Tibial artery (tissue), 4 donors: Measurements from ENCODE around the gene ST3GAL5.

Experiments used
- DNase-seq, 2 donors: peaks; one replicate each; pipeline ENCODE4 v3.0.0-alpha.2; 2019
- H3K27ac ChIP-seq, 2 donors: fragments of 200-600 bp; sonication (generic) in 1 of 2; 1 replicate in 1 of 2; 2 replicates in 1 of 2; pipeline ENCODE4 v1.5.1; 2018 to 2019; ENCODE audit warnings: mild to moderate bottlenecking in 1 of 2
- H3K27me3 ChIP-seq, 2 donors: fragments of 200-600 bp; sonication (generic) in 1 of 2; one replicate each; pipeline versions ENCODE4 v1.5.1 to v1.6.0; 2016 to 2019
- H3K36me3 ChIP-seq, 3 donors: fragments of 200-600 bp; sonication (generic) in 2 of 3; one replicate each; pipeline ENCODE4 v1.5.1; 2016 to 2019; ENCODE audit warnings: mild to moderate bottlenecking in 2 of 3
- H3K4me1 ChIP-seq, 4 donors: fragments of 200-600 bp; sonication (generic) in 2 of 4; 1 replicate in 3 of 4; 2 replicates in 1 of 4; pipeline ENCODE4 v1.5.1; 2016 to 2019
- H3K4me3 ChIP-seq, 2 donors: fragments of 200-600 bp; sonication (generic) in 1 of 2; 1 replicate in 1 of 2; 2 replicates in 1 of 2; pipeline ENCODE4 v1.5.1; 2018 to 2019; ENCODE audit warnings: mild to moderate bottlenecking in 2 of 2
- H3K9me3 ChIP-seq, 3 donors: fragments of 200-600 bp; sonication (generic) in 1 of 3; one replicate each; pipeline ENCODE4 v1.5.1; 2016 to 2019
- intact Hi-C: fragments of 100-400 bp; cut with DNase I; formaldehyde crosslinking; loops from one replicate; pipeline ENCODE4 v1.15.0; 2023; ENCODE audit warnings: low total_unique reads
- TF ChIP-seq, protein P1 (sequence below), 2 experiments: fragments of 200-600 bp in 1 of 2; fragments of 450-650 bp in 1 of 2; IDR thresholded peaks; one replicate each; pipeline ENCODE4 v1.5.1; 2017 to 2019; ENCODE audit warnings: antibody characterized with exemption in 2 of 2, mild to moderate bottlenecking in 1 of 2, moderate library complexity in 1 of 2

The ST3GAL5 gene

DNA sequence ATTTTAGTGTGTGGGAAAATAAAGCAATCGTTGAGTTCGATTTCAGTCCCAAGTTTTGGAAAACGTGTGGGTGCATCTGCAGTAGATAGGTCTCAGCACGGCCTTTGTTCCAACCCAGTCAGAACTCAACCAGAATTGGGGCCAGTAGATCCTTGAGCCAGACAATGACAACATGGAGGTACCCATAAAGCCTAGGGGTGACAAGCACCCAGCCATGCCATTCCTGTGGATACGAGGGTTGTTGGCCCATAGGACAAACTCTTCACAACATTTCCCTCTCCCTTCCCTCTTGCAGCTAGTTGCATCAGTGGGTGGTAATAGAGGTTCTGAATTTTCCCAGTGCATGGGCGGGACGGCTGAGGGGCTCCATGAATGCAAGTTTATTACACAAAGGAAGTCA is 60.1 kb downstream of the ST3GAL5 start:
- H3K27ac ChIP-seq: no peak overlapping the region
- H3K27me3 ChIP-seq: no peaks in the 10 kb centered on the region
- peaks cover 0 to 9% (median 7%) of the 10 kb centered on the region in 4 donors for H3K4me1 ChIP-seq
- TF ChIP-seq, protein P1, sequence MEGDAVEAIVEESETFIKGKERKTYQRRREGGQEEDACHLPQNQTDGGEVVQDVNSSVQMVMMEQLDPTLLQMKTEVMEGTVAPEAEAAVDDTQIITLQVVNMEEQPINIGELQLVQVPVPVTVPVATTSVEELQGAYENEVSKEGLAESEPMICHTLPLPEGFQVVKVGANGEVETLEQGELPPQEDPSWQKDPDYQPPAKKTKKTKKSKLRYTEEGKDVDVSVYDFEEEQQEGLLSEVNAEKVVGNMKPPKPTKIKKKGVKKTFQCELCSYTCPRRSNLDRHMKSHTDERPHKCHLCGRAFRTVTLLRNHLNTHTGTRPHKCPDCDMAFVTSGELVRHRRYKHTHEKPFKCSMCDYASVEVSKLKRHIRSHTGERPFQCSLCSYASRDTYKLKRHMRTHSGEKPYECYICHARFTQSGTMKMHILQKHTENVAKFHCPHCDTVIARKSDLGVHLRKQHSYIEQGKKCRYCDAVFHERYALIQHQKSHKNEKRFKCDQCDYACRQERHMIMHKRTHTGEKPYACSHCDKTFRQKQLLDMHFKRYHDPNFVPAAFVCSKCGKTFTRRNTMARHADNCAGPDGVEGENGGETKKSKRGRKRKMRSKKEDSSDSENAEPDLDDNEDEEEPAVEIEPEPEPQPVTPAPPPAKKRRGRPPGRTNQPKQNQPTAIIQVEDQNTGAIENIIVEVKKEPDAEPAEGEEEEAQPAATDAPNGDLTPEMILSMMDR (IDR thresholded peaks at IDR 0.05): no peak
- no peaks in the 10 kb centered on the region for H3K36me3 ChIP-seq
- H3K9me3 ChIP-seq: no peaks in the 10 kb centered on the region
- H3K4me3 ChIP-seq: no peak overlapping the region
- intact Hi-C loops: no loop called here
- DNase-seq: no peak

DNA sequence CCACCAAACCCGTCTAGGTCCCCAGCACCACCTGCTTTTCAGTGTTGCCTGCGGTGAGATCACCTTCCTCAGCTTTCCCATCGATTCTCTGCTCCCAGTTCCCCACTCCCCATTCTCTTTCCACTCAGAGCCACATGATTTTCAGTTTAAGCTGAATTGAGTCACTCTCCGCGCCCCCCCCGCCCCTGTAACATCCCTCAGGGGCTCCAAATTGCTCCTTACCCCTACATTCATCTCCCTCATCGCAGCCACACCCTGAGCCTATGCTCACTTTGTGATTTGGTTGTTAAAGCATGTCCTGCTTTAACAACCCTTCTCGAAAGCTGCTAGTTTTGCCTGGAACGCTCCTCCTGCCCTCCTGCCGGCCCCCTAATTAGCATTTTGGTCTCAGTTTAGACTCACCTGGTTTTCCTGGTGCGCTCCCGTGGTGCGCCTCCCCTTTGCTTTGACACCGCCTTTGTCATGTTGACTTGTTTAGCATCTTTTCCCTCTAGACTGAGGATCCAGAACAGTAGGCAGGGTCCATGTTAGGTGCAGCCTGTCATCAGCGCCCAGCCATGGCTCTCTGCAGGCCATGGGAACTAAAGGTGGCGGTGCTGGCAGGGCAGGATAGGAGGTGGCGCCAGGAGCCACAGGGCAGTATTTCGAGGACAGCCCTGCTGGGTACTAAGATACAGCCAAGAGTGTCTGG is 60.8 kb downstream of the ST3GAL5 start:
- no peaks in the 10 kb centered on the region for H3K9me3 ChIP-seq
- no peak overlapping the region for H3K4me3 ChIP-seq
- TF ChIP-seq, protein P1 (IDR thresholded peaks at IDR 0.05): no peak
- intact Hi-C loops: loop anchor here (1.0 kb wide), 1 partner anchor 251 kb away; no protein-coding TSS in a partner anchor
- H3K27me3 ChIP-seq: no peaks in the 10 kb centered on the region
- H3K27ac ChIP-seq: no peak overlapping the region
- peaks cover 0 to 9% (median 7%) of the 10 kb centered on the region in 4 donors for H3K4me1 ChIP-seq
- peak in 1 of 2 donors; percentile 47 for DNase-seq
- H3K36me3 ChIP-seq: no peaks in the 10 kb centered on the region

DNA sequence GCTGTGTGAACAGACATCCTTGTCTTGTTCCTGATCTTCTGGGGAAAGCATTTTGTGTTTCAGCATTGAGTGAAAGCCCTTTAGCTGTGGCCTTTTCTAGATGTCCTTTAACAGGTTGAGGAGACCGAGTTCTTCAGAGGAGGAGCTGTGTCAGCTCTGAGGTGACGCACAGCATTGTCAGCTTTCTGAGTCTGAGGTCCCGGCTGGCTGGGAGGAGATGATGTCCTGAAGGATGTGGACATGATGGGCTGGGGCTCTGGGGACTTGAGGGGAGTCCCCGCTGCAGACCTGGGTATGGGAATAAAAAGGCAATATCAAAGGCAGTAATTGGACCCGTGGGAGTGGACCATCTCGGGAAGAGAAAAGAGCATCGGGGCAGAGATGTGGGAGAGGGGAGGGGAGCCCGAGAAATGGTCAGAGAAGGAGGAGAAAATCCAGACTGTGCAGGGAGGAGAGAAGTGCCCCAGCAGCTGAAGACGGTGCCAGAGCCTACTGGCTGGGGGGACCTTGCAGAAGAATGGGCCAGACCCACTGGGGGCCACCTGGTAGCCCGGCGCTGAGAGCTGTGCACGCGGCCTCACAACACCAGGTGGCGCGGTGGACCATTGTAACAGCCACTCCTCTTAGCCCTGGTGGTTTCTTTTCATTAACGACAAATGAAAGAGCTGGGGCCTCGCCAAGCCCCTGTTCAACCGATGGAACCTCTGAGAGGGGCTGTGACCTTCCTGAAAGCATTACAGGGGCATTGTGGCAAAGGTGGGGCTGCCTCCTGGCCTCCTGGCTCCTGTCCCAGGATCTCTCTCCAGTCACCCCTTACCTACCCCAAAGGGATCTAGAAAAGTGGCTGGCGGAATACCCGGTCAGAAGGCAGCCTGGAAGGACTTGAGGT is 61.6 kb downstream of the ST3GAL5 start:
- intact Hi-C loops: loop anchor here (1.0 kb wide), 1 partner anchor 252 kb away; no protein-coding TSS in a partner anchor
- H3K36me3 ChIP-seq: no peaks in the 10 kb centered on the region
- no peaks in the 10 kb centered on the region for H3K27me3 ChIP-seq
- peak; percentile 77 to 82 for DNase-seq
- no peaks in the 10 kb centered on the region for H3K9me3 ChIP-seq
- TF ChIP-seq, protein P1 (IDR thresholded peaks at IDR 0.05): peak; percentile 91 to 96
- no peak overlapping the region for H3K27ac ChIP-seq
- H3K4me1 ChIP-seq: peaks cover 0 to 9% (median 7%) of the 10 kb centered on the region in 4 donors
- H3K4me3 ChIP-seq: no peak overlapping the region

DNA sequence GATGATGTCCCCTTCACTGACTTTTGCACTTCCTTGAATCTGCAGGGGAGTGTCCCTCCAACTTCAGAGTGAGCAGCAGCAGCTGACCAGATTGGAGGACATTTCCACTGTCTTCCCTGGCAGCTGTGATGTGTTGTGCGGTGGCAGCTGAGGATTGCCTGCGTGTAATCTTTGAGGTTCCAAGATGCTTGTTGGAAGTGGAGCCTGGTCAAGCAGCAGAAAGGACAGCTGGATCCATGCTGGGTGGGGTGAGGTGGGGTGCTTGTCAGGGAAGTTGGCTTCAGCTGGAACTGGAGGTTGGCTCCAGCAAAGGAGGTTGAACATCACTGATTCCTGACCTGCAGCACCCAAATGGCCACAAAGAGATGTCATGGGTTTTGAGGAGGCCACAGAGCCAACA is 64.8 kb downstream of the ST3GAL5 start:
- intact Hi-C loops: no loop called here
- H3K27me3 ChIP-seq: no peaks in the 10 kb centered on the region
- no peak overlapping the region for H3K27ac ChIP-seq
- peaks cover 0 to 9% (median 7%) of the 10 kb centered on the region in 4 donors for H3K4me1 ChIP-seq
- DNase-seq: no peak
- no peak overlapping the region for H3K4me3 ChIP-seq
- no peaks in the 10 kb centered on the region for H3K36me3 ChIP-seq
- no peaks in the 10 kb centered on the region for H3K9me3 ChIP-seq
- TF ChIP-seq, protein P1 (IDR thresholded peaks at IDR 0.05): no peak

DNA sequence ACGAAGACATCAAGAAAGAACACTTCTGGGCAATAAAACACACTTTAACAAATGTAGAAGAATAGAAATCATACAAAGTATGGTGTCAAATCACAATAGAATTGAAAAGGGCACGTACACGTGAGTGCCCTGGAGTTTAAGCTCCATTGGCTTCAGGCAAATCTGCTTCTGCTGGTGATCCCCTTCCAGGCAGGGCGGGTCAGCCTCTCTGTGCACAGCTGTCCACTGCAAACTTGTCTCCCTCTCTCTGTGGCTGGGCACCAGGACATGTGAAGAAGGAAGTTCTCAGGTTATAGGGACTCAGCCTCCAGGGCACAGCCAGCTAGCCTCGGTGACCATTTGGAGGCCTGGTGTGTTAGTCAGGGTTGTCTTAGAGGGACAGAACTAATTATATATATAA is 66.0 kb downstream of the ST3GAL5 start:
- H3K4me1 ChIP-seq: peaks cover 0 to 7% (median 6%) of the 10 kb centered on the region in 4 donors
- H3K9me3 ChIP-seq: no peaks in the 10 kb centered on the region
- DNase-seq: no peak
- no peaks in the 10 kb centered on the region for H3K27me3 ChIP-seq
- H3K36me3 ChIP-seq: no peaks in the 10 kb centered on the region
- intact Hi-C loops: no loop called here
- TF ChIP-seq, protein P1 (IDR thresholded peaks at IDR 0.05): no peak
- no peak overlapping the region for H3K4me3 ChIP-seq
- H3K27ac ChIP-seq: no peak overlapping the region
